SH-SY5Y (cell line): Measurements from ENCODE around the gene EPS15.

ENCODE experiments used
- GATA2 ChIP-seq: IDR thresholded peaks from 2 replicates; pipeline ENCODE4 v1.6.1; 2011; ENCODE audit warnings: mild to moderate bottlenecking, low read depth, low read length
- GATA3 ChIP-seq: IDR thresholded peaks from 2 replicates; pipeline ENCODE4 v1.6.1; 2011; ENCODE audit warnings: low read depth, mild to moderate bottlenecking, low read length, moderate library complexity

GRCh38 chr1:51417496-51418383, 101.3 kb downstream of the EPS15 start:
- TF ChIP-seq GATA3 (no peak), GATA2 (no peak)
